SKM-1 treated with dmso at 0.1 percent for 144 hours (cell line): ENCODE results near the gene INPP1.
"Not testable (repeated sequence)": the region's sequence is repeated elsewhere in the genome, so short reads cannot be mapped to it uniquely, and the experiment has no call there.

Experiments used
- DNase-seq: peaks from one replicate; lab custom pipeline; 2025; ENCODE audit not compliant: unreplicated experiment; lab: John Stamatoyannopoulos, UW

Gene INPP1

DNA sequence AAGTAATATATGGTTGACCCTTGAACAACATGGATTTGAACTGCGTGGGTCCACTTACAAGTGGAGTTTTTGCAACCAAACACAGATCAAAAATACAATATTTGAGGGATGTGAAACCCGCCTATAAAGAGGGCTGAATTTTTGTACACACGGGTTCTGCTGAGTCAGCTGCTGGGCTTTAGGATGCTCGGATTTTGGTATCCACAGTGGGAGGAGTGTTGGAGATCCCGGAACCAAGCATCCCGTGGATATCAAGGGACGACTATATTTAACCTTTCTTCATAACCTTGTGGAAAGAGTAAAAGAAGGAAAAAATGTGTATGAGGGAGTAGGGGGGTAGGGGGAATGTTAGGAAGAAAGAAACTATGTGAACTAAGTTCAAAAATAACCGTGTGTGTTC, 10.0 kb upstream of the INPP1 start:
- no peak for DNase-seq

DNA sequence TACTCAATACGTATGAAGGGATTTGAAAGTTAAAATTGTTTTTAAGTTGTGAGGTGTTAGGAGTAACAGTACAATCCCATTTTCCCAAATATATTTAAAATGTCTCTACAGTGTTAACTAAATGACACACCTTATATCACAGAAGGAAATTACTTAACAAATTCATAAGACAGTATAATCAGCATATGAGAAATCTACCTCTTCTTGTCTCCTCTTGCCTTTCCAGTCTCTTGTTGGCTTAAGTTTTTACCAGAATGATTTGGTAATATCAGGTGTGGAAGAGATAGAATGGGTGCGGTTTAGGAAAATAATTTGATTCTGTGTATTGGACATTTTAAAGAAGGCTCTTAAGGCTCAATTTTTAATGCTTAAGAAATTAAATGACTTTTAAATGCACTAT, 9.5 kb upstream of the INPP1 start:
- DNase-seq: no peak

- no peak for DNase-seq
Measured at GRCh38 chr2:190334479-190335224, 8.7 kb upstream of the INPP1 start.

DNA sequence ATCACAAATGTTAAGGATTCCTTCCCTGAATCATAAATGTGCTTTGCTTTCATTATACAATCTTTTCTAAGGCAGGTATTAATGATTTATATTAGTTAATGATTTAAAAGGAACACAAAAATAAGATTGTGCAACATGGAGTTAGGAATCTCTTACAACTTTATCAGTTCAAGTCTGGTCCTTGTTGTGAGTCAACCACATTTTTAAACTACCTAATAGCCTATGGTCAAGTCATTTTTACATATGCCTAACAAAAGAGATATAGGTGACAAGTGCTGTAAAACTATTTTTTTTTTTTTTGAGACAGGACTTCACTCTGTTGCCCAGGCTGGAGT, 8.2 kb upstream of the INPP1 start:
- DNase-seq: no peak

DNA sequence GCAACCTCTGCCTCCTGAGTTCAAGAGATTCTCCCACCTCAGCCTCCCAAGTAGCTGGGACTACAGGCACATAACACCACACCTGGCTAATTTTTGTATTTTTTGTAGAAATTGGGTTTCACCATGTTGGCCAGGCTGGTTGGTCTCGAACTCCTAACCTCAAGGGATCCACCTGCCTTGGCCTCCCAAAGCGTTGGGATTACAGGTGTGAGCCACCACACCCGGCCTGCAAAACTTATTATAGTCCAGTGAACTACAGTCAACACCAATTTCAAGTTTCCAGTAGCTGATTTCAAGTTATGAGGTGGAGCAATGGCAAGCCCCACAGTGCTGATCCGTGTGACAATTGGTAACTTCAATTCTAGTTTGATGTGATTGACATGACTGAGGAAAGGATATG, 7.8 kb upstream of the INPP1 start:
- DNase-seq: not testable (repeated sequence)

GRCh38 chr2:190336420-190336819, 7.0 kb upstream of the INPP1 start:
- no peak for DNase-seq

GRCh38 chr2:190338453-190338852, 4.9 kb upstream of the INPP1 start:
- DNase-seq: no peak

DNA sequence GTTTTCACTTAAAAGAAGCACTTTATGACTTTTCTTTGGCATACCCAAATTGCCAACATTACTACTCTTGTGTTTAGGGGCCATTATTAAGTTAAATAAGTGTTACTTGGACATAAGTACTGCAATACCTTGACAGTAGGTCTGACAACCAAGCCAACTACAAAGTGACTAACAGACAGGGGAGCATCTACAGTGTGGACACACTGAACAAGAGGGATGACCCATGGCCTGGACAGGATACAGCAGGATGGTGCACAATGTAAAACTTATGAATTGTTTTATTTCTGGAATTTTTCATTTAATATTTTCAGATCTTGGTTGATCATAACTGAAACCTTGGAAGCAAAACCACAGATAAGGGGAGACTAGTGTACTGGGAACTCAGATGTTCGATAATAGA, 4.0 kb upstream of the INPP1 start:
- DNase-seq: no peak

DNA sequence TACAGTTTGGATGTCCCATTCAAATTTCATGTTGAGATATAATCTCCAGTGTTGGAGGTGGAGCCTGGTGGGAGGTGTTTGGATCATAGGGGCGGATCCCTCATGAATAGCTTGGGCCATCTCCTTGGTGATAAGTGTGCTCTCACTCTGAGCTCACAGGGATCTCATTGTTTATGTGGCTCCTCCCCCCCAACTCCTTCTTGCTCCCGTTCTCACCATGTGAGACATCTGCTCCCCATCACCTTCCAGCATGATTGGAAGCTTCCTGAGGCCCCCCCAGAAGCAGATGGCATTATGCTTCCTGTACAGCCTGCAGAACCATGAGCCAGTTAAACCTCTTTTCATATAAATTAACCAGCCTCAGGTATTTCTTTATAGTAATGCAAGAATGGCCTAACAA, 3.0 kb upstream of the INPP1 start:
- no peak for DNase-seq

DNA sequence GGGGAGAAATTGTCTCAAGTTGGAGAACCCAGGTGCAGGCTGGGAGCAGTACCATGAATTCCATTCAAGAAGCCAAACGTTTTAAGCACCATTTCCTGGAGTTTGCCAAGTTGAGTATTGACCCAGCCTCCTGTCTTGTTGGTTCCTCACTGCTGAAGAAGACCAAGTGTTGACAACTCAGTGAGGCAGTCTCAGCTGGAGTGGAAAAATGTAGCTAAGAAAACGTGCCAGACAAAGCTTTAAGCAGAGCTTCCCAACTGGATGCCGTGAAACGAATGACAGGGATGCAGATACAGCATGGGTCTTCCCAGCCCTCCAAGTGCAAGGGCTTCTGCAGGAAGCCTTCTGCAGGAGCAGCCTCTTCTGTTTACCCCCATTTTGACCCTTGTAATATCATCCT, 778 bp upstream of the INPP1 start:
- DNase-seq: no peak

GRCh38 chr2:190343089-190343535, 277 bp upstream of the INPP1 start:
- peak; percentile 31 for DNase-seq

DNA sequence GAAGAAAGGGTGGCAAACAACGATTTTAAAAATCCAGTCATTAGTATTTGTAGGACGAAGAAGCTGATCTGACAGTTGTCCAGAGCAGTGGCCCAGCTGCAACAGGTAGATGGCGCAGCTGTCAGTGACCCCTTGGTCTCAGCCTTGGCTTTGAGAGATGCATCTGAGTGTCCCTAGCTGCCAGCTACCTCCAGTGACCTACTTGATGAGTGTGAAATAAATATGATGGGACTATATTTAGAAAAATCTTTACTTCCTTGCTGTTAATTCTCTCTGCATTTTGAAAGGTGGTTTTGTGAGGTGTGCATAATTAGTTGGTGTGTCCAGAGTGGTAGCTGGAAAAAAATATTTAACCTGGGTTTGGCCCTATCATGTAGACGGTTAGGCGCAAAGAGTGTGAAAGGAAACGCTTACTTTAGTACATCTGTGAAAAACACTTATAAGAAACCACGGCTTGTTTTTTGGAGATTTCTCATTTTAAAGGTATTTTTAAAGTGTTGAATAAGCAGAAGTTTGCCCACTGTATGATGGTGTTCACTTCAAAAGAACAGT, 963 bp downstream of the INPP1 start:
- peak; percentile 62 for DNase-seq

DNA sequence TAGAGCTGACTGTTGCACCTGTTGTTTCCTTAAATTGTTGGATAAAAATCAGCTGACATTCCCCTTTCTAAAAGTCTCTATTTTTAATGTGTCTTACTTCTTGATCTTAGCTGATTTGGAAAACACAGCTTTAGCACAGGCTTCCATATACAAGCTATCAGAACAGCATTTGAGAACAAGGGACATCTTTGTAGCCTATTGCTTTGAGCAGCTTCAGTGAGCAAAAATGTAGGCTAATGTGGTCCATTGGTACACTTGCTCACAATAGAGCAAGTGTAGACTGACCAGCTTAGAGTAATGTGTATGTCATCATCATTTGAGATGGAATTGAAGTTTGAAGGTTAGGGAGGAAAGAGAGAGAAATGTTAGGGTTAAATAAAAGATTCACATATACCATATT, 7.0 kb downstream of the INPP1 start:
- DNase-seq: no peak

DNA sequence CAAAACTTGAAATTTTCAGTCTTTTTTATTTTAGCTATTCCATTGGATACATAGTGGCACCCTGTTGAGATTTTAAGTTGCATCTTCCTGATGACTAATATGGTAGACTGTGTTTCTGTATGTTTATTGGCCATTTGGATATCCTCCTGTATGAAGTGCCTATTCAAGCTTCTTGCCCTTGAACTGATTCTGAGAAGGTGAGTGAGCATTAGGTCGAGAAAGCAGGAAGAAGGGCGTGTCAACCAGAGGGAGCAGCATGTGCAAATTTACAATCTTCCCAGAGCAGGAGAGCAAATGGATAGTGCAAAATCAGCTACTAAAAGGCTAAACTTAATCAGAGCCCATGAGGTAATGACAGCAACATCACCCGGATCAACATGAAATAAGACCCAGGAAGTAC, 8.6 kb downstream of the INPP1 start:
- DNase-seq: no peak

DNA sequence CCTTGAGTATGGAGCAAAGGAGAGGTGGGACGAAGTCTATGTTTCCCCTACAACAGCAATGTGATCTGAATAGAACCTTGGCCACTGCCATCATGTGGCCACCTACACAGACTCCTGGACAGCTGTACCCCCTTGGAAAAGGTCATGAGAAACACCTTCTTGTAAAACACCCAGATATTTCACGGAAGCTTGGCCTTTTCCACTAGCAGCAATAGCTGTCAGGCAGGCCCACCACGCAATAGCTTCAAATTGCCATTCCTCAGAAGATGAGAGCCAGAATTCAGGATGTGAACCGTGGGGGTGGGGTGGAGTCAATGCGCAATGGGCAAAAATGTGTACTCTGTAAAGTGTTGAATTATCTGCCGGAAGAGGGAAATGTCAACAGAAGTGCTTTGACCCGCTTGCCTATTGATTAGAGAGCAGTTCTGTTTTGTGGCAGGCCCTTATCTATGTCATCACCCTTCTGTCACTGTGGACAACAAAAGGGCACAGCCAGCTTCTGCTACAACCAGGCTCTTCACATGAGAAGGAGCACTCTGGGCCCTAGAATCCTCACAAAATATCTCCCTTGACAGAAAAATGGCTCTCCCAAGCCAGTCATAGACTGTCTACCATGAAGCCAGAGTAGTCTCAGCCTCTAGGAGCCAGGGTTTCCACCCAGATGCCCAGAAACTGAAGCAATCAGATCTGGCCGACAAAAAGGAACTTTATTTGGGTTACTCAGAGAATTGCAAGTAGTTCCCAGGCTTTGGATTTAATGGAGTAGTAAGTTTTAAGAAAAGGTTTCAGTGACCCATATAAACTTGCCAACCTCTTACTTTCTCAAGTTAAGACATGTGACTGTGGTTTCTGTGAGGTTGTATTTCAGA, 9.5 kb downstream of the INPP1 start:
- DNase-seq: peak; percentile 51

DNA sequence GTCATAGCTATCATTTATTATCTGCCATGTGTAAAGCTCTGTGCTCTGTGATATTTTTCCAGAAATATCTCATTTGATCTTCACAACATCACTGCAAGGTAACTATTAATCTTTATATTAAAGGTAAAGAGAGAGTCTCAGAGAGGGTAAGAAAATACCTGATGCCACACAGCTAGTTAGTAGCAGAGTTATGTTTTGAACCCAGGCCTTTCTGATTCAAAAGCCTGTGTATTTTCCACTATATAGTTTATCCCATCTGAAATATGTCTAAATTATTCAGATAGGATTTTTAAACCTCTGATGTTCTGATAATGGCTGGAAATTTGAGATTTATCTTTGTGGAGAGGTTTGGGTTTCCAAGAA, 10.1 kb downstream of the INPP1 start:
- no peak for DNase-seq

DNA sequence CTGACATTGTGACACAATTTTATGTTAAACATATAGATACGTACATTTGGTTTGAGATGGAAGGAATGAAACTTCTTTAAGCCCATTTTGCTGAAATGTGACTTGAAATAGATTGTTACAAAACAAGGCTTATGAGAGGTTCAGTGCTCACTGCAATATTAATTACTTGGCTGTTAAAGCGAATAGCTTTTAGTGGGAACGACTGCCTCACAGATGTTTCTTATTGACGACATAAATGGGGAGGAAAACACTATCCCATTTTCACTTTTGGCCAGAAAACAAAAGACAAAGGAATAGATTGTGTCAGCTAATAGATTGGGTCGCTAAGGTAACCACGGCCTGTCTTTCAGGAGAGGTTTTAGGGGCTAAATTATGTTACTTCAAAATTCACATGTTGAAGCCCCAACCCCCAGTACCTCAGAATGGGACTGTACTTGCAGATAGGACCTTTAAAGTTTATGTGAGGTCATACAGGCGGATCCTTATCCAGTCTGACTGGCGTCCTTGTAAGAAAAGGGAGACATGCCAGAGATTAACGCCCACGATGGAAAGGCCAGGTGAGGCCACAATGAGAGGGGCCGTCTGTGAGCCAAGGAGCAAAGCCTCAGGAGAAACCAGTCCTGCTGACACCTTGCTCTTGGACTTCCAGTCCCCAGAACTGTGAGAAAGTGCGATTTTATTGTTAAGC, 10.8 kb downstream of the INPP1 start:
- no peak for DNase-seq

GRCh38 chr2:190355968-190356644, 12.7 kb downstream of the INPP1 start:
- peak; percentile 91 for DNase-seq

DNA sequence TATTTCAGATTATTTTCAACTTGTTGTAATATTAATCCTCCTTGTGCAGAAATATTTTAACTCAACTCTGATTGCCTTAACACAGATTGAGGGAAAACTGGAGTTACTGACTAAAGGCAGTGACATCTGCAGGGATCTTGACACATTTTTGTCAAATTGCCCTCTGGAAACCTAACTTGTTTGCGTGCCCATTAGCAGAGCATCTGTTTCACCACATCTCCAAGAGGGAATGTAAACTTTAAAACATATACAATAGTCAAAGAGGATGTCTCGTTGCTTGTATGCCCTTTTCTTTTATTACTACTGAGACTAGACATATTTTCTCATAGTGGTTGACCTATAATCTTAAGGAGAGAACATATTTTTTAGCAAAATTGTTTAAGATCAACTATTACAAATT, 14.2 kb downstream of the INPP1 start:
- no peak for DNase-seq

DNA sequence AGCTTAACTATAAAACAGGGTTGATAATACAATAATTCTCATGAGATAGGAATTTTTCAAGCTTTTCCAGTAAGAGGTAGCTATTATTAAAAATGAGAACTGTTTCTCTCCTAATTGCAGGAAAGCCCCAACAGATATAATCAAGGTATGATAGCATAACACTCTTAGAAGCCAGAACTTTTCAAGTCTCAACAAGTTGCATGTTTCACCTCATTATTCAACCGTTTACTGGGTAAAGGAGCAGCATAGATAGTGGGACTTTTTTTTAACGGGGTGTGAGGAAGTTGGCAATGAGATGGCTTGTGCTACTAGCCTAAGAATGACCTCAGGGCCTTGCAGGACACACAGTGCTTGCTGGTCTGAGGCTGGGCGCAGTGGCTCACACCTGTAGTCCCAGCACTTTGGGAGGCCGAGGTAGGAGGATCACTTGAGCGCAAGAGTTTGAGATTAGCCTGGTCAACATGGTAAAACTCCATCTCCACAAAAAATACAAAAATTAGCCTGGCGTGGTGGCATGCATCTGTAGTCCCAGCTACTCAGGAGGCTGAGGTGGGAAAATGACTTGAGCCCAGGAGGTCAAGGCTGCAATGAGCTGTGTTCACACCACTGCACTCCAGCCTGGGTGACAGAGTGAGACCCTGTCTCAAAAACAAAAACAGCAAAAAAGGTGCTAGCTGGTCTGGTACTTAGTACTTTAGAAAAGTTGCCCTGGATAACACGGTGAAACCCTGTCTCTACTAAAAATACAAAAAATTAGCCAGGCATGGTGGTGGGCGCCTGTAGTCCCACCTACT, 15.5 kb downstream of the INPP1 start:
- not testable (repeated sequence) for DNase-seq
